GM23248 (cell line): Measurements from ENCODE around the gene ATP2A3. TPM values are rescaled to one million over a fixed set of nuclear protein-coding genes. Genes with fewer than 3 reads are reported as not detected.

Experiments used
- DNase-seq: peaks from one replicate; pipeline ENCODE4 v3.0.0-alpha.2; 2015
- H2AFZ ChIP-seq: fragments of 200-600 bp; sonication (generic); 2 replicates; pipeline ENCODE4 v1.6.1; 2016; ENCODE audit warnings: antibody characterized with exemption
- H3F3A ChIP-seq: fragments of 200-600 bp; sonication (generic); 2 replicates; pipeline ENCODE4 v1.6.1; 2016; ENCODE audit warnings: mild to moderate bottlenecking, antibody characterized with exemption, mixed run types; ENCODE audit not compliant: insufficient read depth
- H3K27ac ChIP-seq: fragments of 200-600 bp; sonication (generic); 2 replicates; pipeline ENCODE4 v1.5.1; 2016; ENCODE audit warnings: mild to moderate bottlenecking
- H3K27me3 ChIP-seq: fragments of 200-600 bp; sonication (generic); replicated peaks from 2 replicates; pipeline ENCODE4 v1.6.1; 2016; ENCODE audit warnings: mild to moderate bottlenecking; ENCODE audit not compliant: insufficient read depth
- H3K36me3 ChIP-seq: fragments of 200-600 bp; sonication (generic); 2 replicates; pipeline ENCODE4 v1.6.1; 2016; ENCODE audit warnings: low read depth, mild to moderate bottlenecking
- H3K4me1 ChIP-seq: fragments of 200-600 bp; sonication (generic); 2 replicates; pipeline ENCODE4 v1.6.1; 2016; ENCODE audit warnings: mild to moderate bottlenecking; ENCODE audit not compliant: insufficient read depth
- H3K4me2 ChIP-seq: fragments of 200-600 bp; sonication (generic); one replicate; pipeline ENCODE4 v1.6.1; 2016; ENCODE audit warnings: mild to moderate bottlenecking; ENCODE audit not compliant: unreplicated experiment
- H3K4me3 ChIP-seq: fragments of 200-600 bp; sonication (generic); 2 replicates; pipeline ENCODE4 v1.5.1; 2016; ENCODE audit warnings: mild to moderate bottlenecking
- H3K79me2 ChIP-seq: fragments of 200-600 bp; sonication (generic); 2 replicates; pipeline ENCODE4 v1.6.1; 2016; ENCODE audit warnings: mild to moderate bottlenecking; ENCODE audit not compliant: insufficient read depth
- H3K9ac ChIP-seq: fragments of 200-600 bp; sonication (generic); 2 replicates; pipeline ENCODE4 v1.6.1; 2016; ENCODE audit warnings: mild to moderate bottlenecking
- H3K9me2 ChIP-seq: fragments of 200-600 bp; sonication (generic); 2 replicates; pipeline ENCODE4 v1.6.1; 2016; ENCODE audit warnings: mixed run types, mild to moderate bottlenecking, moderate library complexity; ENCODE audit not compliant: insufficient read depth
- H3K9me3 ChIP-seq: fragments of 200-600 bp; sonication (generic); one replicate; pipeline ENCODE4 v1.6.1; 2017; ENCODE audit warnings: low read depth
- H4K20me1 ChIP-seq: fragments of 200-600 bp; sonication (generic); 2 replicates; pipeline ENCODE4 v1.6.0; 2016; ENCODE audit not compliant: insufficient read depth
- EZH2 ChIP-seq: fragments of 200-600 bp; sonication (generic); IDR thresholded peaks from 2 replicates; pipeline ENCODE4 v1.6.1; 2018; ENCODE audit warnings: antibody characterized with exemption, mild to moderate bottlenecking; ENCODE audit not compliant: insufficient read depth, poor library complexity, severe bottlenecking
- EZH2phosphoT487 ChIP-seq: fragments of 200-600 bp; sonication (generic); IDR thresholded peaks from 2 replicates; pipeline ENCODE4 v1.6.1; 2018; ENCODE audit warnings: antibody characterized with exemption, moderate library complexity, mild to moderate bottlenecking, low read depth; ENCODE audit not compliant: insufficient read depth
- WGBS, 2 experiments: methylation state at CpG; one replicate each; pipeline ENCODE4 v1.1.6; 2015 to 2017; ENCODE audit warnings: low lambda C conversion rate in 2 of 2, low coverage in 1 of 2; ENCODE audit errors: missing lambda C conversion rate in 2 of 2; 5-methylcytosine and 5-hydroxymethylcytosine counted together
- in situ Hi-C: fragments of 300-500 bp; cut with MboI; formaldehyde crosslinking; loops from 2 replicates; pipeline ENCODE4 v1.15.0; 2020
- polyA plus RNA-seq: library from polyadenylated mRNA; unstranded; fragments of >200 nt; fragmentation: Nextera tagmentation; extraction: Ambion mirVana; gene quantifications from 2 replicates; pipeline ENCODE4 v1.2.1, GENCODE V29; 2016
- total RNA-seq: library from RNA; depleted of rRNA; stranded (reverse); fragments of >200 nt; shearing (Covaris generic); gene quantifications from 2 replicates; pipeline ENCODE4 v1.2.3, GENCODE V29; 2014

Gene ATP2A3
- total and polyA plus RNA-seq, 2 experiments from 2014 or later: 0.81 to 0.86 TPM

- H3K79me2 ChIP-seq: no peaks in the 10 kb centered on the region
- no peak for TF ChIP-seq EZH2
- TF ChIP-seq EZH2phosphoT487: no peak
- no peak overlapping the region for H3K27ac ChIP-seq
- H3K9ac ChIP-seq: no peak overlapping the region
- H3K9me3 ChIP-seq: no peaks in the 10 kb centered on the region
- no peak overlapping the region for H3K4me3 ChIP-seq
- no peaks in the 10 kb centered on the region for H3K27me3 ChIP-seq
- no peak overlapping the region for H2AFZ ChIP-seq
- no peaks in the 10 kb centered on the region for H3K36me3 ChIP-seq
- 74 to 81% methylated on average over 23 of the region's 23 CpGs for WGBS, 2 experiments
- no peaks in the 10 kb centered on the region for H4K20me1 ChIP-seq
- no peaks in the 10 kb centered on the region for H3K9me2 ChIP-seq
- no peak for DNase-seq
- H3F3A ChIP-seq: no peaks in the 10 kb centered on the region
- peaks cover 4% of the 10 kb centered on the region; the same call in 1 of the 2 replicates for H3K4me1 ChIP-seq
- H3K4me2 ChIP-seq: no peak overlapping the region
- in situ Hi-C loops: no loop called here
Observed at GRCh38 chr17:3981455-3981854, 17.2 kb upstream of the ATP2A3 start.

DNA sequence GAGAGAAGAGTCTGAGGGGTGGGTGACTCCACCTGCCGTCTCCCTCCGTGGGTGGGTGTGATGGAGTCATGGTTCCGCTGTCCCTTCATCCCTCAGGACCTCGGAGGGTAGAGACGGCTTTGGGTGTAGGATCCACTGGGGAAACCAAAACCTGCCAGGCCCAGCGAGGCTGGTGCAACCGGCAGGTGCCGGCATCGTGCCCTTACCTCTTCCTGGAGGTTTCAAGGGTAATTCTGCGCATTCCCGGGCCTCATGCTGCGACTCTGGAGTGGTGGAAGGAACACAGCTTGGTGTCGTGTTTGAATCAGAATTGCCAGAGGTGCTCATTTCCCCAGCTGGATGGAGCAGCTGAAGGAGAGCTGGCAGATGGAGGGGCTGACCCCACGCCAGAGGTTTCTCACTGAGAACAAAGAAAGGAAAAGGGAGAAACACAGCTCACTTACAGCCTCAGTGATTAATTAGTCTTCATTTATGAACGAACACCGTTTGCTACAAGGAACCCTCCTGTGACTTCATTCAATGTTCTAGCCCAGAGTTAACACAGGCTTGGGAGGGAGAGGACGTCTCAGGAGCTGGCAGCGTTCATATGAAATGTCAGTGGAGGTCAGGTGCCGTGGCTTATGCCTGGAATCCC, 16.3 kb upstream of the ATP2A3 start:
- no peak overlapping the region for H3K9ac ChIP-seq
- no peaks in the 10 kb centered on the region for H3F3A ChIP-seq
- no peaks in the 10 kb centered on the region for H4K20me1 ChIP-seq
- peaks cover 4% of the 10 kb centered on the region; the same call in 1 of the 2 replicates for H3K4me1 ChIP-seq
- H3K9me2 ChIP-seq: no peaks in the 10 kb centered on the region
- no peaks in the 10 kb centered on the region for H3K27me3 ChIP-seq
- no peaks in the 10 kb centered on the region for H3K36me3 ChIP-seq
- H3K4me3 ChIP-seq: no peak overlapping the region
- TF ChIP-seq EZH2phosphoT487: no peak
- TF ChIP-seq EZH2: no peak
- 83 to 84% methylated on average over 19 of the region's 19 CpGs for WGBS, 2 experiments
- no peak overlapping the region for H3K27ac ChIP-seq
- no peak for DNase-seq
- no peaks in the 10 kb centered on the region for H3K9me3 ChIP-seq
- no peaks in the 10 kb centered on the region for H3K79me2 ChIP-seq
- no peak overlapping the region for H2AFZ ChIP-seq
- no peak overlapping the region for H3K4me2 ChIP-seq
- in situ Hi-C loops: no loop called here

DNA sequence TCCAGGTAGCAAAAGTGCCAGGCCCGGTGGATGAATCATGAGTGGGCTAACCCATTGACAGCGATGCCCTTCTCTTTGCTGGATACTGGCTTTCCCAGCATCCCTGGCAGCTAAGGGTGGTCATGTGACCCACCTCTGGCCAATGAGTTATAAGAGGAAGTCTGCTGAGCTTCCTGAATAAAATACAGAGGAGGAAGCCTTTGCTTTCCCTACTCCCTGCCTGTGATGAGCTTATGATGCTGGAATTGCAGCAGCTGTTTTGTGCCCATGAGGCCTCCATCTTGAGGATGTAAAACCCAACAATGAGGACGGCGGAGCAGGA, 15.0 kb upstream of the ATP2A3 start:
- in situ Hi-C loops: no loop called here
- 95 to 96% methylated on average over 4 of the region's 4 CpGs for WGBS, 2 experiments
- Histone ChIP-seq H2AFZ (no peak overlapping the region), H3K36me3 (no peaks in the 10 kb centered on the region), H3K9me2 (no peaks in the 10 kb centered on the region), H3K27ac (no peak overlapping the region), H3F3A (no peaks in the 10 kb centered on the region), H3K27me3 (no peaks in the 10 kb centered on the region), H3K4me2 (no peak overlapping the region), H3K9me3 (no peaks in the 10 kb centered on the region), H3K9ac (no peak overlapping the region), H3K79me2 (no peaks in the 10 kb centered on the region), H3K4me1 (peaks cover 4% of the 10 kb centered on the region; the same call in 1 of the 2 replicates), H4K20me1 (no peaks in the 10 kb centered on the region), H3K4me3 (no peak overlapping the region)
- no peak for DNase-seq
- TF ChIP-seq EZH2 (no peak), EZH2phosphoT487 (no peak)

- Histone ChIP-seq H3K27me3 (no peaks in the 10 kb centered on the region), H3K4me2 (no peak overlapping the region), H3K27ac (no peak overlapping the region), H3F3A (no peaks in the 10 kb centered on the region), H3K9me3 (no peaks in the 10 kb centered on the region), H3K9ac (no peak overlapping the region), H3K9me2 (no peaks in the 10 kb centered on the region), H4K20me1 (no peaks in the 10 kb centered on the region), H2AFZ (no peak overlapping the region), H3K79me2 (no peaks in the 10 kb centered on the region), H3K4me3 (no peak overlapping the region), H3K36me3 (no peaks in the 10 kb centered on the region), H3K4me1 (no peaks in the 10 kb centered on the region)
- no peak for DNase-seq
- TF ChIP-seq EZH2: no peak
- TF ChIP-seq EZH2phosphoT487: no peak
- in situ Hi-C loops: no loop called here
- 79% methylated on average over 6 of the region's 6 CpGs for WGBS, 2 experiments
Observed at GRCh38 chr17:3978421-3979289, 14.4 kb upstream of the ATP2A3 start.
